HEK293 (cell line): ENCODE measurements around the gene KCNQ1.

Source experiments
- CTCF ChIA-PET: fragments of 350-600 bp; formaldehyde crosslinking; extraction: SDS; loops from one replicate; lab custom pipeline; 2021; ENCODE audit warnings: antibody characterized with exemption; lab: Yijun Ruan, JAX
- POLR2A ChIA-PET: fragments of 300-600 bp; formaldehyde crosslinking; extraction: SDS; loops from one replicate; lab custom pipeline; 2020; ENCODE audit warnings: antibody characterized with exemption, inconsistent platforms; lab: Yijun Ruan, JAX
- H3K27ac ChIP-seq: fragments of 200-500 bp; sonication (Bioruptor generic); 2 replicates; pipeline ENCODE4 v1.5.1; 2014; ENCODE audit warnings: low read depth, low read length, control low read depth, inconsistent platforms; ENCODE audit errors: extremely low read depth
- H3K36me3 ChIP-seq, 2 experiments: fragments of 200-500 bp in 1 of 2; sonication (Bioruptor generic) in 1 of 2; 1 replicate in 1 of 2; 2 replicates in 1 of 2; pipeline ENCODE4 v1.5.1; 2014 to 2017; ENCODE audit warnings: inconsistent platforms in 2 of 2, low read length in 2 of 2; ENCODE audit not compliant: control insufficient read depth in 2 of 2, insufficient read depth in 1 of 2
- H3K4me1 ChIP-seq: fragments of 200-500 bp; sonication (Bioruptor generic); 2 replicates; pipeline ENCODE4 v1.5.1; 2014; ENCODE audit warnings: mild to moderate bottlenecking, low read length, inconsistent platforms; ENCODE audit not compliant: control insufficient read depth, insufficient read depth
- H3K4me3 ChIP-seq: 2 replicates; pipeline ENCODE4 v1.5.1; 2011; ENCODE audit warnings: low read depth, mild to moderate bottlenecking, control low read depth, low read length, moderate library complexity
- H3K9me3 ChIP-seq: fragments of 200-500 bp; sonication (Bioruptor generic); 2 replicates; pipeline ENCODE4 v1.5.1; 2014; ENCODE audit warnings: low read depth, low read length, inconsistent platforms; ENCODE audit not compliant: control insufficient read depth, insufficient read depth
- BCL11A ChIP-seq: fragments of 450-650 bp; formaldehyde crosslinking; IDR thresholded peaks from 2 replicates; pipeline ENCODE4 v1.5.1; 2016; ENCODE audit warnings: low read depth, missing biosample characterization, missing genetic modification characterization
- INSM2 ChIP-seq: fragments of 450-650 bp; formaldehyde crosslinking; IDR thresholded peaks from 2 replicates; pipeline ENCODE4 v1.5.1; 2016; ENCODE audit warnings: missing biosample characterization, missing genetic modification characterization
- OVOL3 ChIP-seq: fragments of 450-650 bp; formaldehyde crosslinking; IDR thresholded peaks from 2 replicates; pipeline ENCODE4 v1.5.1; 2016; ENCODE audit warnings: missing biosample characterization, missing genetic modification characterization
- SP7 ChIP-seq: fragments of 450-650 bp; formaldehyde crosslinking; IDR thresholded peaks from 2 replicates; pipeline ENCODE4 v1.5.1; 2016; ENCODE audit warnings: missing biosample characterization, missing genetic modification characterization
- WT1 ChIP-seq: fragments of 450-650 bp; formaldehyde crosslinking; IDR thresholded peaks from 2 replicates; pipeline ENCODE4 v1.5.1; 2016; ENCODE audit warnings: missing biosample characterization, missing genetic modification characterization
- YY2 ChIP-seq: fragments of 450-650 bp; formaldehyde crosslinking; IDR thresholded peaks from 2 replicates; pipeline ENCODE4 v1.5.1; 2016; ENCODE audit warnings: missing biosample characterization, missing genetic modification characterization
- ZBTB26 ChIP-seq: fragments of 450-650 bp; formaldehyde crosslinking; optimal IDR thresholded peaks from 2 replicates; pipeline ENCODE3; 2016; ENCODE audit warnings: missing biosample characterization, mild to moderate bottlenecking, missing genetic modification characterization
- ZIC2 ChIP-seq: fragments of 450-650 bp; formaldehyde crosslinking; IDR thresholded peaks from 2 replicates; pipeline ENCODE4 v1.5.1; 2016; ENCODE audit warnings: missing biosample characterization, missing genetic modification characterization
- ZNF266 ChIP-seq: fragments of 450-650 bp; formaldehyde crosslinking; IDR thresholded peaks from 2 replicates; pipeline ENCODE4 v1.5.1; 2016; ENCODE audit warnings: missing biosample characterization, missing genetic modification characterization, low read depth
- ZNF398 ChIP-seq: fragments of 450-650 bp; formaldehyde crosslinking; IDR thresholded peaks from 2 replicates; pipeline ENCODE4 v1.5.1; 2017; ENCODE audit warnings: missing biosample characterization, missing genetic modification characterization
- ZNF404 ChIP-seq: fragments of 450-650 bp; formaldehyde crosslinking; IDR thresholded peaks from 2 replicates; pipeline ENCODE4 v1.5.1; 2017; ENCODE audit warnings: missing biosample characterization, missing genetic modification characterization
- ZNF48 ChIP-seq: fragments of 450-650 bp; formaldehyde crosslinking; IDR thresholded peaks from 2 replicates; pipeline ENCODE4 v1.5.1; 2016; ENCODE audit warnings: missing biosample characterization, missing genetic modification characterization
- ZNF488 ChIP-seq: fragments of 450-650 bp; formaldehyde crosslinking; IDR thresholded peaks from 2 replicates; pipeline ENCODE4 v1.5.1; 2016; ENCODE audit warnings: missing biosample characterization, missing genetic modification characterization
- ZNF510 ChIP-seq: fragments of 450-650 bp; formaldehyde crosslinking; IDR thresholded peaks from 2 replicates; pipeline ENCODE4 v1.5.1; 2018; ENCODE audit warnings: mild to moderate bottlenecking, missing genetic modification characterization, missing biosample characterization; ENCODE audit not compliant: insufficient replicate concordance
- ZNF558 ChIP-seq: fragments of 450-650 bp; formaldehyde crosslinking; IDR thresholded peaks from 2 replicates; pipeline ENCODE4 v1.5.1; 2016; ENCODE audit warnings: missing biosample characterization, missing genetic modification characterization
- ZNF776 ChIP-seq: fragments of 450-650 bp; formaldehyde crosslinking; IDR thresholded peaks from 2 replicates; pipeline ENCODE4 v1.5.0; 2017; ENCODE audit warnings: missing biosample characterization, missing genetic modification characterization, borderline replicate concordance

The KCNQ1 gene

GRCh38 chr11:2737226-2737590, 292.4 kb downstream of the KCNQ1 start:
- POLR2A ChIA-PET: no interaction called here
- Histone ChIP-seq H3K9me3 (no peaks in the 10 kb centered on the region), H3K4me3 (no peak overlapping the region), H3K27ac (no peak overlapping the region), H3K36me3 (no peaks in the 10 kb centered on the region), H3K4me1 (no peaks in the 10 kb centered on the region)
- CTCF ChIA-PET: interaction anchor here (0.6 to 0.7 kb wide), 2 partner anchors 206 to 356 kb away, joined by 3 read pairs; no protein-coding TSS in a partner anchor
- TF ChIP-seq ZNF266 (tag by site-specific recombination) (no peak), OVOL3 (tag by site-specific recombination) (no peak), ZNF488 (tag by site-specific recombination) (no peak), ZNF404 (tag by site-specific recombination) (no peak), ZNF558 (no peak), ZNF48 (tag by site-specific recombination) (no peak), ZNF776 (tag by site-specific recombination) (no peak), ZNF510 (tag by site-specific recombination) (no peak), BCL11A (tag by site-specific recombination) (no peak), INSM2 (no peak), WT1 (tag by site-specific recombination) (no peak), ZNF398 (no peak), SP7 (no peak)

- ChIA-PET CTCF (interaction anchor here (0.6 kb wide), 1 partner anchor 206 kb away, joined by 3 read pairs; no protein-coding TSS in a partner anchor), POLR2A (no interaction called here)
- Histone ChIP-seq H3K27ac (no peak overlapping the region), H3K9me3 (no peaks in the 10 kb centered on the region), H3K4me1 (no peaks in the 10 kb centered on the region), H3K36me3 (no peaks in the 10 kb centered on the region), H3K4me3 (no peak overlapping the region)
- TF ChIP-seq ZBTB26 (tag by site-specific recombination): no peak
- peak; percentile 90 for TF ChIP-seq ZIC2 (tag by site-specific recombination)
- TF ChIP-seq YY2 (tag by site-specific recombination): no peak
Measured at GRCh38 chr11:2737866-2738265, 293.1 kb downstream of the KCNQ1 start.
